Lung (tissue), 12 donors: ENCODE measurements around the gene CBLIF. TPM values are rescaled to one million over a fixed set of nuclear protein-coding genes. Genes with fewer than 3 reads are reported as not detected.

Experiments
- ATAC-seq: fragments of 200-7000 bp; cut with Tn5 transposase; one replicate; pipeline ENCODE4 v1.9.1; 2020; ENCODE audit warnings: moderate number of reproducible peaks; ENCODE audit not compliant: insufficient read depth, low FRiP score
- DNase-seq, 3 donors: peaks; one replicate each; pipeline ENCODE4 v3.0.0-alpha.2; 2013 to 2017
- H3K27ac ChIP-seq, 2 donors: one replicate each; pipeline ENCODE4 v1.5.1; 2013; ENCODE audit warnings: mild to moderate bottlenecking in 2 of 2, moderate library complexity in 2 of 2, control low read depth in 1 of 2, inconsistent platforms in 1 of 2, low read depth in 1 of 2, low read length in 1 of 2
- H3K27me3 ChIP-seq, 3 donors: one replicate each; pipeline ENCODE4 v1.5.1; 2013; ENCODE audit warnings: low read length in 2 of 3; ENCODE audit not compliant: control insufficient read depth in 3 of 3, insufficient read depth in 3 of 3
- H3K36me3 ChIP-seq, 4 donors: one replicate each; pipeline ENCODE4 v1.5.1; 2013; ENCODE audit warnings: low read length in 4 of 4, mild to moderate bottlenecking in 1 of 4, moderate library complexity in 1 of 4; ENCODE audit not compliant: control insufficient read depth in 4 of 4, insufficient read depth in 4 of 4
- H3K4me1 ChIP-seq, 5 donors: one replicate each; pipeline ENCODE4 v1.5.1; 2013; ENCODE audit warnings: low read length in 5 of 5, mild to moderate bottlenecking in 2 of 5, moderate library complexity in 1 of 5; ENCODE audit not compliant: control insufficient read depth in 5 of 5, insufficient read depth in 5 of 5
- H3K4me3 ChIP-seq: one replicate; pipeline ENCODE4 v1.5.1; 2013; ENCODE audit warnings: mild to moderate bottlenecking, control low read depth, moderate library complexity
- H3K9ac ChIP-seq, 2 donors: one replicate each; pipeline ENCODE4 v1.5.1; 2013; ENCODE audit warnings: low read length in 2 of 2, control low read depth in 1 of 2; ENCODE audit not compliant: insufficient read depth in 1 of 2
- H3K9me3 ChIP-seq, 4 donors: one replicate each; pipeline ENCODE4 v1.5.1; 2013; ENCODE audit warnings: low read length in 3 of 4, mild to moderate bottlenecking in 1 of 4, moderate library complexity in 1 of 4; ENCODE audit not compliant: control insufficient read depth in 4 of 4, insufficient read depth in 3 of 4
- WGBS, 2 donors: extraction: QIAGEN DNeasy Blood & Tissue Kit; methylation state at CpG; one replicate each; pipeline ENCODE4 v1.1.7; 2013; 5-methylcytosine and 5-hydroxymethylcytosine counted together
- polyA plus RNA-seq, 2 donors: library from polyadenylated mRNA; stranded (reverse); fragments of 200-250 nt; gene quantifications; one replicate each; pipeline ENCODE4 v1.2.1, GENCODE V29; 2013
- total RNA-seq, 2 donors: library from RNA; depleted of rRNA in 1 of 2; stranded (reverse); fragments of >200 nt in 1 of 2; gene quantifications; one replicate each; pipeline ENCODE4 v1.2.1, GENCODE V29; 2014 to 2021
- TF ChIP-seq, protein P1 (sequence below): IDR thresholded peaks from 2 replicates; pipeline ENCODE4 v1.5.1; 2012; ENCODE audit warnings: mild to moderate bottlenecking; ENCODE audit errors: control extremely low read depth, extremely low read depth
- donor health status: control.
- donor health status: control.
- donor health status: Bipolar disorder and iron deficiency.
- donor health status: healthy.
- donor health status: DM: yes; HTN: yes; CAD: no.

CBLIF gene
- total and polyA plus RNA-seq, 4 donors, result not detected

GRCh38 chr11:59804061-59804460 lies 41.2 kb downstream of the CBLIF start:
- Histone ChIP-seq H3K27ac (no peak overlapping the region), H3K4me1 (peaks cover 0 to 2% (median 0%) of the 10 kb centered on the region in 5 donors), H3K9me3 (no peaks in the 10 kb centered on the region), H3K27me3 (no peaks in the 10 kb centered on the region), H3K9ac (no peak overlapping the region), H3K4me3 (no peak overlapping the region), H3K36me3 (peaks cover 5 to 27% (median 15%) of the 10 kb centered on the region in 4 donors)
- TF ChIP-seq, protein P1, sequence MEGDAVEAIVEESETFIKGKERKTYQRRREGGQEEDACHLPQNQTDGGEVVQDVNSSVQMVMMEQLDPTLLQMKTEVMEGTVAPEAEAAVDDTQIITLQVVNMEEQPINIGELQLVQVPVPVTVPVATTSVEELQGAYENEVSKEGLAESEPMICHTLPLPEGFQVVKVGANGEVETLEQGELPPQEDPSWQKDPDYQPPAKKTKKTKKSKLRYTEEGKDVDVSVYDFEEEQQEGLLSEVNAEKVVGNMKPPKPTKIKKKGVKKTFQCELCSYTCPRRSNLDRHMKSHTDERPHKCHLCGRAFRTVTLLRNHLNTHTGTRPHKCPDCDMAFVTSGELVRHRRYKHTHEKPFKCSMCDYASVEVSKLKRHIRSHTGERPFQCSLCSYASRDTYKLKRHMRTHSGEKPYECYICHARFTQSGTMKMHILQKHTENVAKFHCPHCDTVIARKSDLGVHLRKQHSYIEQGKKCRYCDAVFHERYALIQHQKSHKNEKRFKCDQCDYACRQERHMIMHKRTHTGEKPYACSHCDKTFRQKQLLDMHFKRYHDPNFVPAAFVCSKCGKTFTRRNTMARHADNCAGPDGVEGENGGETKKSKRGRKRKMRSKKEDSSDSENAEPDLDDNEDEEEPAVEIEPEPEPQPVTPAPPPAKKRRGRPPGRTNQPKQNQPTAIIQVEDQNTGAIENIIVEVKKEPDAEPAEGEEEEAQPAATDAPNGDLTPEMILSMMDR, result no peak
- WGBS, 2 donors, result 85 to 90% methylated on average over 2 of the region's 2 CpGs
- no peak for ATAC-seq
- no peak for DNase-seq

- Histone ChIP-seq H3K4me3 (no peak overlapping the region), H3K27me3 (no peaks in the 10 kb centered on the region), H3K4me1 (peaks cover 0 to 2% (median 0%) of the 10 kb centered on the region in 5 donors), H3K9me3 (no peaks in the 10 kb centered on the region), H3K9ac (no peak overlapping the region), H3K36me3 (peaks cover 5 to 27% (median 13%) of the 10 kb centered on the region in 4 donors), H3K27ac (peak overlapping the region in 1 of 2 donors; percentile 49)
- TF ChIP-seq, protein P1, result peak; percentile 42
- 48 to 49% methylated on average over 4 of the region's 4 CpGs for WGBS, 2 donors
- peak in 2 of 3 donors; percentile 76 for DNase-seq
- ATAC-seq, result no peak
These were observed 42.6 kb downstream of the CBLIF start for GRCh38 chr11:59802639-59803176.

GRCh38 chr11:59801981-59802638 lies 43.2 kb downstream of the CBLIF start:
- Histone ChIP-seq H3K4me1 (peaks cover 0 to 2% (median 0%) of the 10 kb centered on the region in 5 donors), H3K36me3 (peaks cover 5 to 27% (median 11%) of the 10 kb centered on the region in 4 donors), H3K9me3 (no peaks in the 10 kb centered on the region), H3K9ac (no peak overlapping the region), H3K27me3 (no peaks in the 10 kb centered on the region), H3K27ac (peak overlapping the region; percentile 49 to 60), H3K4me3 (no peak overlapping the region)
- peak in 1 of 3 donors; percentile 16 for DNase-seq
- TF ChIP-seq, protein P1, result no peak
- ATAC-seq, result no peak
- WGBS, 2 donors, result 61% methylated on average over 5 of the region's 5 CpGs
